GM12891 (cell line): ENCODE results near the gene MAPK8IP2.

Source experiments
- PAX5 ChIP-seq: IDR thresholded peaks from 2 replicates; pipeline ENCODE4 v1.6.1; 2011; ENCODE audit warnings: low read length, moderate library complexity, mild to moderate bottlenecking; ENCODE audit not compliant: insufficient read depth, severe bottlenecking
- POLR2A ChIP-seq: IDR thresholded peaks from 2 replicates; pipeline ENCODE4 v1.6.1; 2011; ENCODE audit warnings: low read depth, low read length, control low read depth
- POLR2AphosphoS5 ChIP-seq: IDR thresholded peaks from 2 replicates; pipeline ENCODE4 v1.6.1; 2011; ENCODE audit warnings: low read depth, low read length, control low read depth
- SPI1 ChIP-seq: IDR thresholded peaks from 2 replicates; pipeline ENCODE4 v1.6.1; 2011; ENCODE audit warnings: low read depth, low read length, control low read depth
- TAF1 ChIP-seq: IDR thresholded peaks from 2 replicates; pipeline ENCODE4 v1.6.1; 2011; ENCODE audit warnings: low read depth, low read length, control low read depth

- TF ChIP-seq TAF1 (no peak), POLR2A (no peak), POLR2AphosphoS5 (no peak), SPI1 (no peak), PAX5 (no peak)
Observed at GRCh38 chr22:50551160-50551752, 49.3 kb upstream of the MAPK8IP2 start.
